Renal pelvis (tissue), 4 donors: ENCODE results near the gene STEAP3. TPM values are rescaled to one million over a fixed set of nuclear protein-coding genes. Genes with fewer than 3 reads are reported as not detected.
"Not testable (repeated sequence)": the region's sequence is repeated elsewhere in the genome, so short reads cannot be mapped to it uniquely, and the experiment has no call there.

ENCODE experiments used
- DNase-seq: peaks from one replicate; pipeline ENCODE4 v3.0.0-alpha.2; 2013
- polyA plus RNA-seq, 3 donors: library from polyadenylated mRNA; unstranded; fragments of 120-200 nt; gene quantifications; one replicate each; pipeline ENCODE4 v1.2.1, GENCODE V29; 2013; ENCODE audit not compliant: insufficient read length in 3 of 3

STEAP3 gene
- polyA plus RNA-seq, 3 donors, result 1.4 to 1.6 (median 1.5) TPM

GRCh38 chr2:119261493-119262225 lies 38.0 kb downstream of the STEAP3 start:
- DNase-seq, result no peak

- DNase-seq, result no peak
Observed at GRCh38 chr2:119263025-119263424, 39.4 kb downstream of the STEAP3 start.

GRCh38 chr2:119263656-119264055 lies 40.0 kb downstream of the STEAP3 start:
- no peak for DNase-seq

GRCh38 chr2:119264781-119265692 lies 41.4 kb downstream of the STEAP3 start:
- DNase-seq, result no peak

- DNase-seq, result no peak
Observed at GRCh38 chr2:119265693-119266066, 42.0 kb downstream of the STEAP3 start.

GRCh38 chr2:119266091-119266589 lies 42.5 kb downstream of the STEAP3 start:
- no peak for DNase-seq

DNA sequence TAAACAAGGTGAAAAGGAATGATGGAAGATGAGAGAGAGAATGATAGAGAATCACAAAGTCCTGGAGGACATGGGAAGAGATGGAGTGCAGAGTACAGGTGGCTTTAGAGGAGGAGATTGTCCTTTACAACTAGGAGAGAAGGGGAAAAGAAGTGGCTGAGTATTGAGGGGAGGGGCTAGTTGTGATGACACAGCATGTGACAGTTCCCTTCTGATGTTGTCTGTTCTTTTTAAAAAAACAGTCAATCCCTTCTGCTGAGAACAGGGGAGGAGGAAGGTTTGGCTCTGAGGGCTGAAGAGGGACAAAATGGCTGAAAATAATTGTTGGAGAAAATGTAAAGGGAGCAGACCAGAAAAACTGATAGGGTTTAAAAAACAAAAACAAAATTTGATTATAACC lies 44.0 kb downstream of the STEAP3 start:
- no peak for DNase-seq

GRCh38 chr2:119276864-119277263 lies 53.2 kb downstream of the STEAP3 start:
- DNase-seq, result no peak

DNA sequence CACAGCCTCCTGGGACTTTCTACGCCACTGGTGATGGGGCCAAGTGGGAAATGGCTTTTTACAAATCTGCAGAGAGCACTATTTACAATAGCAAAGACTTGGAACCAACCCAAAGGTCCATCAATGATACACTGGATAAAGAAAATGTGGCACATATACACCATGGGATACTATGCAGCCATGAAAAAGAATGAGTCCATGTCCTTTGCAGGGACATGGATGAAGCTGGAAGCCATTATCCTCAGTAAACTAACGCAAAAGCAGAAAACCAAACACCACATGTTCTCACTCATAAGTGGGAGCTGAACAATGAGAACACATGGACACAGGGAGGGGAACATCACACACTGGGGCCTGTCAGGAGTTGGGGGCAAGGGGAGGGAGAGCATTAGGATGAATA lies 54.8 kb downstream of the STEAP3 start:
- DNase-seq, result not testable (repeated sequence)

- no peak for DNase-seq
Observed at GRCh38 chr2:119278946-119279345, 55.3 kb downstream of the STEAP3 start.

GRCh38 chr2:119279666-119280065 lies 56.0 kb downstream of the STEAP3 start:
- DNase-seq, result no peak

- DNase-seq, result no peak
Observed at GRCh38 chr2:119280680-119281079, 57.0 kb downstream of the STEAP3 start.

GRCh38 chr2:119282146-119282995 lies 58.7 kb downstream of the STEAP3 start:
- no peak for DNase-seq

GRCh38 chr2:119282996-119283511 lies 59.4 kb downstream of the STEAP3 start:
- DNase-seq, result no peak

GRCh38 chr2:119283873-119284331 lies 60.3 kb downstream of the STEAP3 start:
- no peak for DNase-seq

GRCh38 chr2:119286661-119287060 lies 63.0 kb downstream of the STEAP3 start:
- DNase-seq, result no peak

DNA sequence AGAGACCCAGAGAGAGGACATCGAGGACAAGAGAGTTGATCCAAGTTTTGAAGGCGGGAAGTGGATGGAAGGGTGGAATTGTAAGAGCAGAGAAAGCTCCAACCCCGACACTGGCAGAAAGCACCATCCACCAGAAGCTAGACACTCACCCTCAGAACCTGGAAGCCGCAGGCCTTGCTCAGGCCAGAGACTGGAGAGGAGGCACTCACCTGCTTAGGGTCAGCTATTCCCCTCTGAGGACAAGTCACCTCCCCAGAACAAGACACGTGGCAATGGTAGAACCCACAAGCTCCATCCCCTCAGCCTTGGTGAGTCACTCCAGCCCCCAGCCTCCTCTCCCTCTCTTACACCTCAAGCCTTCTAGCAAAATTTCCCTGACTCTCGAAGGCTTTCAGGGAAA lies 64.9 kb downstream of the STEAP3 start:
- no peak for DNase-seq

DNA sequence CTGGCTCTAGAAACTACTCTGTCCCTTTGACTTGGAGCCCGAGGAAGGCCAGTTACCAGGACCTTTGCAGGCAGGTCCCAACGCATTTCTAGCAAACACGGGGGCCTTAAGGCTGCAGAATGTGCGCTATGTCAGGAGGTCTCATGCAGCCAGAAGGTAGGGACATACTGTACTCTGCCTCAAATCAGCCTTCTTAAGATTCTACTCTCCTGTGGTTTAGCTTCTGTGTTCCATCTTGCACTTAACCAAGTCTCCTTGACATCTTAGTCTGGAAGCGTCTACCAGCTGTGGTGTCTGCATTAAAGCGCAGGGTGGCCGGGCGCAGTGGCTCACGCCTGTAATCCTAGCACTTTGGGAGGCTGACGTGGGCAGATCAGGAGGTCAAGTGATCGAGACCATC lies 65.5 kb downstream of the STEAP3 start:
- DNase-seq, result no peak

DNA sequence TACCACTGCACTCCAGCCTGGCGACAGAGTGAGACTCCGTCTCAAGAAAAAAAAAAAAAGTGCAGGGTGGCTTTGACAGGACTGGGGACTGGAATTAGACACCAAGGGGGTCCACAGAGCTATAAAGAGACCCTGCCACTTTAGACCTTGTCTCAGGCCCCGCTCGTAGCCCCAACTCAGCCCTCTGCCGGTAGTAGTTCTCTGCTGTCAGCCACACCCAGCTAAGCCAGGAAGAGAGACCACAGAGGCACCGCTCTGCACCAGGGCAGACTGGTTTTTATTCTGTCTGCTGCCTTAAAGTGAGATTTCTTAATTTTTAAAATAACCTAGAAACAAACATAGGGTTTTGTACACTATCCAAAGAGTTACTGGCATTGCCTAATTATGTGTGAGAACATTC lies 66.0 kb downstream of the STEAP3 start:
- no peak for DNase-seq

- DNase-seq, result peak; percentile 60
Observed at GRCh38 chr2:119290859-119291587, 67.4 kb downstream of the STEAP3 start.

GRCh38 chr2:119291588-119292167 lies 68.0 kb downstream of the STEAP3 start:
- DNase-seq, result no peak
